Stromal cell of bone marrow (primary cell): ENCODE measurements around the gene PAFAH1B1.
"Not testable (repeated sequence)": the region's sequence is repeated elsewhere in the genome, so short reads cannot be mapped to it uniquely, and the experiment has no call there.

ENCODE experiments used
- DNase-seq: peaks from one replicate; pipeline ENCODE4 v3.0.0-alpha.2; 2012; ENCODE audit warnings: low read depth

PAFAH1B1 gene

GRCh38 chr17:2592971-2593820 lies at the start of gene PAFAH1B1:
Gene PAFAH1B1 (plus strand): TSS chr17:2593654. CDS start chr17:2638289, 44,635 bp downstream.
- peak; percentile 82 for DNase-seq

GRCh38 chr17:2545393-2545792 lies 48.1 kb upstream of the PAFAH1B1 start:
- DNase-seq = no peak

DNA sequence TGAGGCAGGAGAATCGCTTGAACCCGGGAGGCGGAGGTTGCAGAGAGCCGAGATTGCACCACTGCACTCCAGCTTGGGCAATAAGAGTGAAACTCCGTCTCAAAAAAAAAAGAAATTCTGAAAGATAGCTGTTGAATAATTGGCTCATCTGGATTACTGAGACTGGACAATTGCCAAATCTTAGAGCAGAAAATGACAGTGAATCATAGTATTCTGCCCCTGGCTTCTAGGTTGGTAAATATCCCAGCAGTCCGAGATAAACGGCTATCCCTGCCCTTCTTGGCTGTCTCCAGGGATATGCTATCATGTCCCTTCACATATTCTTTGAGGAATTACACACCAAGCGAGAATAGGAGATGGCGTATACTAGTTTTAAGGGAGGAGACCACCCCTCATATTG lies 46.3 kb upstream of the PAFAH1B1 start:
- peak; percentile 5 for DNase-seq

DNA sequence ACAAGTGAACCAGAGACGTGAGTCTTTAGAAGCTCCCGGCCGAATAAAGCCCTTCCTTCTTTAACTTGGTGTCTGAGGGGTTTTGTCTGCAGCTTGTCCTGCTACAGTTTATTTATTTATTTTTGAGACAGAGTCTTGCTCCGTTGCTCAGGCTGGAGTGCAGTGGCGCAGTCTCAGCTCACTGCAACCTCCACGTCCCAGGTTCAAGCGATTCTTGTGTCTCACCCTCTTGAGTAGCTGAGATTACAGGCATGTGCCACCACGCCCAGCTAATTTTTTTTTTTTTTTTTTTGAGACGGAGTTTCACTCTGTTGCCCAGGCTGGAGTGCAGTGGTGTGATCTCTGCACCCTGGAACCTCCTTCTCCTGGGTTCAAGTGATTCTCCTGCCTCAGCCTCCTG lies 45.4 kb upstream of the PAFAH1B1 start:
- not testable (repeated sequence) for DNase-seq

DNA sequence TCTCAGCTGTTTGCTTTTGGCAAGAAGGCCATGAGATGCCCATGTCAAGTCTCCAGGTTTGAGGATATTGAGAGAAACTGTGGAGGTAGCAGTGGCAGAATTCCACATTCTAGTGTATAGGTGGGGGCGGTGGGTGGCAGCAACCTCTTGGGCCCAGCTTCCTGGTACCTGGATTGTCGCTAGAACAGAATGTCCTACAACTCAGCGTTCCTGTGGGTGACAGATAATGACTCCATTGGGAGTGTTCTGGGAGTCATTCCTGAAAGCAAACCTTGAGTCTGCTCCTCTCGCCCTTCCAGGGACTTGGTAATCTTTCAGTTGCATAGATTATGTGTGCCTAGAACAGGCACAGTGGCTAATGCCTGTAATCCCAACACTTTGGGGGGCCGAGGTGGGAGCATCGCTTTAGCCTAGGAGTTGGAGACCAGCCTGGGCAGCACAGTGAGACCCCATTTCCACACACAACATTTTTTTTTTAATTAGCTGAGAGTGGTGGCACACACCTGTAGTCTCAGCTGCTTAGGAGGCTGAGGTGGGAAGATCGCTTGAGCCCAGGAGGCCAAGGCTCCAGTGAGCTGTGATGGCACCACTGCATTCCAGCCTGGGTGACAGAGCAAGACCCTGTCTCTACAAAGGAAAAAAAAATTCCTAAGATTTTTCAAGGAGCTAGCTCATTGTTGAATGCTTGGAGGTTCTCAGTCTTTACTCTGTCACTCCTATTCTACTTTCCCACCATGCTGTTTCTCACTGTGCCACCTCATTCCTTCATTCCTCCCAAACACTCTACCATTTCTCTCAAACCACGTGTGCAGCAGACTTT lies 43.9 kb upstream of the PAFAH1B1 start:
- DNase-seq = no peak

GRCh38 chr17:2551493-2551892 lies 42.0 kb upstream of the PAFAH1B1 start:
- no peak for DNase-seq

GRCh38 chr17:2551928-2552327 lies 41.5 kb upstream of the PAFAH1B1 start:
- no peak for DNase-seq

DNA sequence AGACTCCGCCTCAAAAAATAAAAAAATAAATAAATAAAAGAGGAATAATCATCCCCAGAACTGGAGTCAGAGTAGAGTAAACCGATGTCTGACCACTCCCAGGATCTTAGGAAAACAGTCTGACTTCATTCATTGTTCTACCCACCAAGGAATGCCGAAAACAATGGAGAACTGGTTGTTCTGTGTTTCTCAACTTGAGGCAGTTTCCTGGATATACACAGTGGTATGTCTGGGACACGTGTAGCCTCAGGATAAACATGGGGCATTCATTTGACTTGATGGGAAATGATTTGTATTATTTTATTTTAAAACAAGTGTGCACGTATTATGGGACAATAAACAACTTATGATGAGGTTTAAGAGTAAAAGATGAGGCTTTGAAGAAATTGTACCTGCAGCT lies 32.8 kb upstream of the PAFAH1B1 start:
- no peak for DNase-seq

DNA sequence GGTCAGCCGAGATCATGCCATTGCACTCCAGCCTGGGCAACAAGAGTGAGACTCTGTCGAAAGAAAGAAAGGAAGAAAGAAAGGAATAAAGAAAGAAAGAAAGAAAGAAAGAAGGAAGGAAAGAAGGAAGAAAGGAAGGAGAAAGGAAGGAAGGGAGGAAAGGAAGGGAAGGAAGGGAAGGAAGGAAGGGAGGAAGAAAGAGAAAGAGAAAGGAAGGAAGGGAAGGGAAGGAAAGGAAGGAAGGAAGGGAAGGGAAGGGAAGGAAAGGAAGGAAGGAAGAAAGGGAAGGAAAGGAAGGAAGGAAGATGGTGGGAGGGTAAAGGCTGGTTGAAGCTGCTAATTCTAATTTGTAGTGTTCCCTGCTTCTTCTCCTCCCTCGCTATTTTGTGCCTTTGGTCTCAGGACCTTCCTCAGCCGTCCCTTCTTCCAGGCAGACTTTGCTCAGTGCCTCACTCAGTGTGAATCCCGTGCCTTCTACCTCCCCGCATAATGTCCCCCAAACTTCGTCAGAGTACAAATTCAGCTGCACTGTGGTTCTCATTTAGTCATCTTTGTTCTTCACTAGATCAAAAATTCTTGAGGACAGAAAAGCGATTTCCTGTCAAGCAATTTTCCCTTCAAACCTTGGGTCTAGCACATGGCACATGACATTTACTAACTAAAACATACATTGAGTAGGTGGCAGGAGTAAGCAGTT lies 31.1 kb upstream of the PAFAH1B1 start:
- no peak for DNase-seq

- no peak for DNase-seq
Measured at GRCh38 chr17:2563061-2563460, 30.4 kb upstream of the PAFAH1B1 start.

GRCh38 chr17:2563543-2563942 lies 29.9 kb upstream of the PAFAH1B1 start:
- no peak for DNase-seq

GRCh38 chr17:2564877-2565276 lies 28.6 kb upstream of the PAFAH1B1 start:
- DNase-seq = no peak

DNA sequence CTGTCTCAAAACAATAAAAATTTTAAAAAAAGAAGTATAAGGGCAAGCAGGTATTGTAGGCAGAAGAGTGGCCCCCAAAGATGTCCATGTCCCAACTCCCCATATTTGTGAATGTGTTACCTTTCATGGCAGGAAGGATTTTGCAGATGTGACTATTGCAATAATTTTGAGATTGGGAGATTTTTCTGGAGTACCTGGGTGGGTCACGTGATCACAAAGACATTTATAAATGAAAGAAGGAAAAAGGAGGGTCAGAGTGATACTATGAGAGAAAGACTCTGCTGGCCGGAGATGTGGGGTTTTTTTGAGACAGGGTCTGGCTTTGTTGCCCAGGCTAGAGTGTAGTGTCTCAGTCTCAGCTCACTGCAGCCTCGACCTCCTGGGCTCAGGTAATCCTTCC lies 27.4 kb upstream of the PAFAH1B1 start:
- no peak for DNase-seq

- DNase-seq = no peak
Measured at GRCh38 chr17:2571523-2572303, 21.7 kb upstream of the PAFAH1B1 start.

DNA sequence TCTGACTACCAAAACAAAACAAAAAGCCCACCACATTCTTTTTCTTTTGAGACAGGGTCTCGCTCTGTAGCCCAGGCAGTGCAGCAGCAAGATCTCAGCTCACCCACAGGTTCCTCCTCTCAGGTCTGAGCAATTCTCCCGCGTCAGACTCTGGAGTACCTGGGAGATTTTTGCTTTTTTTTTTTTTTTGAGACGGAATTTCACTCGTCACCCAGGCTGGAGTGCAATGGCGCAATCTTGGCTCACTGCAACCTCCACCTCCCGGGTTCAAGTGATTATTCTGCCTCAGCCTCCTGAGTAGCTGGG lies 21.2 kb upstream of the PAFAH1B1 start:
- not testable (repeated sequence) for DNase-seq

GRCh38 chr17:2580151-2580550 lies 13.3 kb upstream of the PAFAH1B1 start:
- DNase-seq = no peak

DNA sequence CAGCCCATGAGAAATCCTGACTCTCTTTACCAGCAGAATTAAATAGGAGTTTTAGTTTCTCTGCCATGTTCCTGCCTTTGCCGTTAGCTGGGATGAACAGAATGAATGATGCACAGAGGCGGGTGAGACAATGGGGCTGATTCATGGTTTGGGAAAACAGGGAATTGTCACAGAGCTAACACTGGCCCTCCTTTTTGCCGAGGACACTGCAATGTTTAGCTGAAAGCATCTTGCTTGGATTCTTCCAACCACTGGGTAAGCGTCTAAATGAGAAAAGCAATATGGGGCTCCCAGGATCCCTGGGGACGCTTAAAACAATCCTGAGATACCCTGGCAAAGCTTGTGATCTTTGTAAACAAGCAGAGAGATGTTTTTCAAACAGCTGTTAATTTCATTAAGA lies 12.8 kb upstream of the PAFAH1B1 start:
- no peak for DNase-seq

DNA sequence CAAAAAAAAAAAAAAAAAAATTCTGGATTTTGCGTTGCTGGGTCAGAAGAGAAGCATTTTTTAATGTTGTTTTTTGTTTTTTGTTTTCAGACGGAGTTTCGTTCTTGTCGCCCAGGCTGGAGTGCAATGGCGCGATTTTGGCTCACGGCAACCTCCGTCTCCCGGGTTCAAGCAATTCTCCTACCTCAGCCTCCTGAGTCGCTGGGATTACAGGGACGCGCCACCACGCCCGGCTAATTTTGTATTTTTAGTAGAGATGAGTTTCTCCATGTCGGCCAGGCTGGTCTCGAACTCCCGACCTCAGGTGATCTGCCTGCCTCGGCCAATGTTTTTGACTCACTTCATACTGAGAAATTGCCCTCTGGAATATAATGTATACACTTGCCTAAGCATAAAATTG lies 11.0 kb upstream of the PAFAH1B1 start:
- DNase-seq = no peak

GRCh38 chr17:2591040-2591640 lies 2.3 kb upstream of the PAFAH1B1 start:
- DNase-seq = no peak

DNA sequence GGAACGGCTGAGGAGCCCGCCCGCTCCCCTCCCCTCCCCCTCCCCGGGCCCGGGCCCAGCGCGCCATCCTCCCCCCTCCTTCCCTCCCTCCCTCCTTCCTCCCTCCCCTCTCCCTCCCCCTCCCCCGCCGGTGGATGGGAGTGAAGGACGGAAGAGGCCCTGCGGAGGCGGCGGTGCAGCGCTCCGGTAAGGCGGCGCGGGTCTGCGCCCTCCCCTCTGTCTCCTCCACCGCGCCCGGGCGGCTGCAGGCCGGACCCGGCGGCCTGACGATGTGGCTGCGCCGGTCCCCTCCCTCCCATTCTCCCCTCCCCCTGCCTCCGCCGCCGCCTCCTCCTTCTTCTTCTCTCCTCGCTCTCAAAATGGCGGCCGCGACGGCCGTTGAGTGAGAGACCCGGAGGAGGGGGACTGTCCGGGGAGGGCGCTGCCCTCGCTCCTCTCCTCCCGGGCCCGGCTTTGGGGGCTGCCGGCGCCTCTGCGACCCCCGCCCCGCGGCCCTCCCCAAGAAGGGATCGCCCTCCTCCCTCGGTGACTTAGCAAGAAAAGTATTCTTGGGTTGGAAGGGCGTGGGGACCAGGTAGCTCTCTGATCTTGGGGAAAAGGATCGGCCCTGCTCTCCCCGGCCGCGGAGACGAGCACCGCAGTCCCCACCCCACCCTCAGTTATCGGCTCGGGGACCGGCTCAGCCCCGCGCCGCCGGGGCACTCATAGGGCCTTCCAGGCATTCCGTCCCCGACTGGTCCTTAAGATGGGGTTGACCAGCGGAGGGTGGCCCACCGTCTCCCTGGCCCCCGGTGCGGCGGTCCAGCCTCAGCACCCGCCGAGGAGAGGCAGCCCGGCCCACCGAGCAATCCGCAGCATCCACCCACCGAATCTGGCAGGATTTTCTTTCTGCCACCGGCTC lies 617 bp downstream of the PAFAH1B1 start:
- DNase-seq = peak; percentile 56
